SU-DHL-6 (cell line): ENCODE results near the gene FBXW11.

Source experiments
- H2AFZ ChIP-seq: fragments of 200-600 bp; sonication (generic); 2 replicates; pipeline ENCODE4 v1.6.1; 2014; ENCODE audit warnings: low read depth, mild to moderate bottlenecking, moderate library complexity, mixed read lengths, antibody characterized with exemption, low read length; ENCODE audit not compliant: severe bottlenecking
- H3F3A ChIP-seq: fragments of 200-600 bp; shearing (Covaris generic); 2 replicates; pipeline ENCODE4 v1.6.0; 2016; ENCODE audit warnings: antibody characterized with exemption, mild to moderate bottlenecking; ENCODE audit not compliant: insufficient read depth
- H3K27ac ChIP-seq: fragments of 200-600 bp; sonication (generic); 2 replicates; pipeline ENCODE4 v1.5.1; 2016; ENCODE audit warnings: low read depth, mild to moderate bottlenecking, low read length, moderate library complexity, mixed read lengths
- H3K27me3 ChIP-seq: fragments of 200-600 bp; sonication (generic), shearing (Covaris generic); 2 replicates; pipeline ENCODE4 v1.6.0; 2014; ENCODE audit warnings: mild to moderate bottlenecking, low read length
- H3K36me3 ChIP-seq: fragments of 200-600 bp; sonication (generic); 2 replicates; pipeline ENCODE4 v1.6.1; 2014; ENCODE audit warnings: mild to moderate bottlenecking, low read length, mixed read lengths
- H3K4me2 ChIP-seq: fragments of 300-600, 200-600 bp; shearing (Covaris generic), sonication (generic); 2 replicates; pipeline ENCODE4 v1.6.0; 2014; ENCODE audit warnings: low read length, low read depth, mild to moderate bottlenecking; ENCODE audit not compliant: poor library complexity, severe bottlenecking
- H3K4me3 ChIP-seq: fragments of 200-600 bp; sonication (generic); 2 replicates; pipeline ENCODE4 v1.5.1; 2014; ENCODE audit warnings: antibody characterized with exemption, low read length, mild to moderate bottlenecking, mixed read lengths; ENCODE audit not compliant: insufficient read depth, poor library complexity, severe bottlenecking
- H3K79me2 ChIP-seq: fragments of 200-600 bp; sonication (generic); 2 replicates; pipeline ENCODE4 v1.6.1; 2014; ENCODE audit warnings: mild to moderate bottlenecking, low read length, moderate library complexity; ENCODE audit not compliant: insufficient read depth
- H3K9ac ChIP-seq: fragments of 200-600 bp; sonication (generic); 2 replicates; pipeline ENCODE4 v1.7.0; 2014; ENCODE audit warnings: mild to moderate bottlenecking, low read length
- H3K9me2 ChIP-seq: fragments of 200-600 bp; sonication (generic); replicated peaks from 2 replicates; pipeline ENCODE4 v1.6.1; 2014; ENCODE audit warnings: low read length; ENCODE audit not compliant: insufficient read depth
- H3K9me3 ChIP-seq: fragments of 200-600 bp; sonication (generic); 2 replicates; pipeline ENCODE4 v1.6.1; 2014; ENCODE audit warnings: low read length, mixed read lengths; ENCODE audit not compliant: insufficient read depth
- H4K20me1 ChIP-seq: fragments of 200-600 bp; sonication (generic); 2 replicates; pipeline ENCODE4 v1.6.1; 2014; ENCODE audit warnings: low read depth, mild to moderate bottlenecking, antibody characterized with exemption, low read length, moderate library complexity, mixed read lengths
- EZH2phosphoT487 ChIP-seq: fragments of 200-600 bp; sonication (generic), shearing (Covaris generic); conservative IDR thresholded peaks from 2 replicates; pipeline ENCODE4 v1.6.1; 2018; ENCODE audit warnings: mild to moderate bottlenecking, antibody characterized with exemption, low read length, moderate library complexity, mixed read lengths
- TF ChIP-seq, protein P1 (sequence below): fragments of 200-600 bp; sonication (generic); IDR thresholded peaks from one replicate; pipeline ENCODE4 v1.5.1; 2017; ENCODE audit warnings: antibody characterized with exemption, mild to moderate bottlenecking, low read length, moderate library complexity; ENCODE audit not compliant: insufficient read depth, poor library complexity, severe bottlenecking

The FBXW11 gene

DNA sequence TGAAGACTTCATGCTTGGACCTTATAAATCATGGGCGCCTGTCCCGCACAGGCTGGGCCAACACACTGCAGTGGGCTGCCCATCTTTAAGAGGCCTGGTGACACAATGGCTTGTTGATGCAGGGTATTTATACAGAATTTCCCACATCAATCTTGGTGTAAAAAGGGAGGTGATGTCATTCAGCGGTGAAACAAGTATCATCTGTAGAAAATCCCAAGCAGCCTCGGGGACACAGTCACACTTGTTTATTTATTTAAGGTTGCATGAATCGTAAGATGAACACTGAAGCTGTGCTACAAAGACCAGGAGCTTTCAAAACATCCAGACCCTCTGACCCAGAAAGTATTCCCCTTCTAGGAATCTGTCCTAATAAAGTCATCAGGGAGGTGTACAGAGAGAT, 180.3 kb downstream of the FBXW11 start:
- Histone ChIP-seq H3K9me2 (no peaks in the 10 kb centered on the region), H3K27ac (no peak overlapping the region), H4K20me1 (no peaks in the 10 kb centered on the region), H3K9ac (no peak overlapping the region), H3K4me3 (no peak overlapping the region), H3K4me2 (no peak overlapping the region), H3K9me3 (no peaks in the 10 kb centered on the region), H3K79me2 (no peaks in the 10 kb centered on the region), H3F3A (no peaks in the 10 kb centered on the region), H3K36me3 (no peaks in the 10 kb centered on the region), H2AFZ (no peak overlapping the region), H3K27me3 (0 out of 2 replicates have a peak, but pooled peaks cover 4% of the 10 kb centered on the region)
- TF ChIP-seq EZH2phosphoT487, result no peak

DNA sequence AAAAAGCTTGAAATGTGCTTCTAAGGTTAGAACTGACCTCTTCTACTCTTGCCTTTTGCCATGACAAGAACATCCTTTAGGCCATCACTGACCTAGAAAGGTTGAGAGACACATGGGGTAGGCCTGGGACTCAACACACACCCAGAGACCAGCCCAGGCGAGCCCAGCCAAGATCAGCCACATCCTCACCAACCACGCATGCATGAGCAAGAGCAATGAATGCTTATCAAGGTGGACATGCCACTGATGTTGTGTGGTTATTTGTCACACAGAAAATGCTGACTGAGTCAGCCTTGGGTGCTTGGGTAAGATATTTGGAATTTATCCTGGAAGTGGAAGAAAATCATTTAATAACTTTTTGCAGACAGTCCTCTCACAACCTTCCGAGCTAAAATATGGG, 181.4 kb downstream of the FBXW11 start:
- Histone ChIP-seq H3K9ac (no peak overlapping the region), H3K9me2 (no peaks in the 10 kb centered on the region)

DNA sequence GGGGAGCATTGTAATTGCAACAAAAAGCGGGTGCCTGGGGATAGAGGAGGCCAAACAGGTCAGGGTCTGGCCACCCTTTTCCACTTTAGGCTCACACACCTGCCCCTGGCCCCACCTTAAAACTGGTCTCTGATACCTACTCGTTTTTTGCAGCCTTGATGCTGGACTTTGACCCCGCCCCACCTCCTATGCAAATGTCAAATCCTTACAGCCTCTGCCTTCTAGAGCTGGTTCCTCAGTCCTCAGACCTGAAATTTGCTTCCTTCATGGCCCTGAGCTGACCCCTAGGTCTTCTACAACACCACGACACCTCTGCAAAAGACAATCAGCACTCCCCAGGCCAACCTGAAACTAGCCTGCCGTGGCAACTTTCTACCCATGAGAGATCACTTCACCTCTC, 183.2 kb downstream of the FBXW11 start:
- TF ChIP-seq, protein P1, sequence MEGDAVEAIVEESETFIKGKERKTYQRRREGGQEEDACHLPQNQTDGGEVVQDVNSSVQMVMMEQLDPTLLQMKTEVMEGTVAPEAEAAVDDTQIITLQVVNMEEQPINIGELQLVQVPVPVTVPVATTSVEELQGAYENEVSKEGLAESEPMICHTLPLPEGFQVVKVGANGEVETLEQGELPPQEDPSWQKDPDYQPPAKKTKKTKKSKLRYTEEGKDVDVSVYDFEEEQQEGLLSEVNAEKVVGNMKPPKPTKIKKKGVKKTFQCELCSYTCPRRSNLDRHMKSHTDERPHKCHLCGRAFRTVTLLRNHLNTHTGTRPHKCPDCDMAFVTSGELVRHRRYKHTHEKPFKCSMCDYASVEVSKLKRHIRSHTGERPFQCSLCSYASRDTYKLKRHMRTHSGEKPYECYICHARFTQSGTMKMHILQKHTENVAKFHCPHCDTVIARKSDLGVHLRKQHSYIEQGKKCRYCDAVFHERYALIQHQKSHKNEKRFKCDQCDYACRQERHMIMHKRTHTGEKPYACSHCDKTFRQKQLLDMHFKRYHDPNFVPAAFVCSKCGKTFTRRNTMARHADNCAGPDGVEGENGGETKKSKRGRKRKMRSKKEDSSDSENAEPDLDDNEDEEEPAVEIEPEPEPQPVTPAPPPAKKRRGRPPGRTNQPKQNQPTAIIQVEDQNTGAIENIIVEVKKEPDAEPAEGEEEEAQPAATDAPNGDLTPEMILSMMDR, result no peak
- TF ChIP-seq EZH2phosphoT487, result no peak
- Histone ChIP-seq H3K27ac (no peak overlapping the region), H3K4me3 (no peak overlapping the region), H3F3A (no peaks in the 10 kb centered on the region), H3K9ac (no peak overlapping the region), H3K27me3 (no peaks in the 10 kb centered on the region), H4K20me1 (no peaks in the 10 kb centered on the region), H3K4me2 (no peak overlapping the region), H3K9me2 (no peaks in the 10 kb centered on the region), H3K9me3 (no peaks in the 10 kb centered on the region), H3K36me3 (no peaks in the 10 kb centered on the region), H3K79me2 (no peaks in the 10 kb centered on the region), H2AFZ (no peak overlapping the region)

More for the DNA sequence above, 181.4 kb downstream of the FBXW11 start:
- no peaks in the 10 kb centered on the region for H4K20me1 ChIP-seq
- no peak for TF ChIP-seq EZH2phosphoT487
- TF ChIP-seq, protein P1, result no peak
- no peak overlapping the region for H2AFZ ChIP-seq
- no peak overlapping the region for H3K4me2 ChIP-seq
- H3K79me2 ChIP-seq, result no peaks in the 10 kb centered on the region
- H3K4me3 ChIP-seq, result no peak overlapping the region
- H3F3A ChIP-seq, result no peaks in the 10 kb centered on the region
- H3K9me3 ChIP-seq, result no peaks in the 10 kb centered on the region
- no peak overlapping the region for H3K27ac ChIP-seq
- no peaks in the 10 kb centered on the region for H3K27me3 ChIP-seq
- H3K36me3 ChIP-seq, result no peaks in the 10 kb centered on the region

DNA sequence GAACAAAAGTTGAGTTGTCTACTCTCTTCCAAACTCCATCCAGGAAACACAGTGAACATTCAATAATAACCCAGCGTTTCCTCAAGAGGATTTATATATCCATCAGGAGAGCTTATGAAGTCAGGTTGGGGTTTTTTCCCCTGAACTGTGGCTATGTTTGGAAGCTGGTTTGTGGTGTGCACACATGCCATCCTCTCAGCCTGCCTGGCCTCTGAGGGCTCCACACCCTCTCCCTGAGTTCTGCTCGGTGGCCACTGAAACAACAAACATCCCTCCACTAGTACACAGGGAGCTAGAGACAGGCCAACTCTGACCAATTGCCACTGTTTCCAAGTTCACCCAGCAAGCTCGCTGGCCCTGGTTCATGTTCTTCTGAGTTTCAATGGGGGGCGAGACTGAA, 185.2 kb downstream of the FBXW11 start:
- Histone ChIP-seq H3K9me3 (no peaks in the 10 kb centered on the region), H3K36me3 (no peaks in the 10 kb centered on the region), H3K4me2 (no peak overlapping the region), H3K27ac (no peak overlapping the region), H3K9me2 (no peaks in the 10 kb centered on the region), H3K79me2 (no peaks in the 10 kb centered on the region), H2AFZ (no peak overlapping the region), H3K9ac (no peak overlapping the region), H3K27me3 (no peaks in the 10 kb centered on the region), H3F3A (no peaks in the 10 kb centered on the region), H4K20me1 (no peaks in the 10 kb centered on the region), H3K4me3 (no peak overlapping the region)
- no peak for TF ChIP-seq EZH2phosphoT487
- TF ChIP-seq, protein P1, result no peak
